HepG2 (cell line): Measurements from ENCODE around the gene MICALL2. TPM values are rescaled to one million over a fixed set of nuclear protein-coding genes. Genes with fewer than 3 reads are reported as not detected.
A peak's percentile ranks its signal among the peaks of the same experiment; 100 is the strongest.

Experiments
- ATAD3A ChIP-seq: sonication (generic); formaldehyde crosslinking; IDR thresholded peaks from 2 replicates; pipeline ENCODE4 v1.4.0; 2020; ENCODE audit warnings: missing genetic modification reagents
- ATRX ChIP-seq: sonication (generic); formaldehyde crosslinking; IDR thresholded peaks from 2 replicates; pipeline ENCODE4 v1.4.0; 2020; ENCODE audit warnings: missing genetic modification reagents, borderline replicate concordance
- ELF1 ChIP-seq: sonication (generic); formaldehyde crosslinking; IDR thresholded peaks from 2 replicates; pipeline ENCODE4 v1.4.0; 2020; ENCODE audit warnings: missing genetic modification reagents
- HDAC2 ChIP-seq: sonication (generic); formaldehyde crosslinking; IDR thresholded peaks from 2 replicates; pipeline ENCODE4 v1.4.0; 2020; ENCODE audit warnings: missing genetic modification reagents
- SMAD1 ChIP-seq: sonication (generic); formaldehyde crosslinking; IDR thresholded peaks from 2 replicates; pipeline ENCODE4 v1.4.0; 2020; ENCODE audit warnings: missing genetic modification reagents, low read depth, mild to moderate bottlenecking, borderline replicate concordance
- TEAD2 ChIP-seq: sonication (generic); formaldehyde crosslinking; IDR thresholded peaks from 2 replicates; pipeline ENCODE4 v1.9.0; 2021; ENCODE audit warnings: missing genetic modification reagents
- YEATS2 ChIP-seq: sonication (generic); formaldehyde crosslinking; IDR thresholded peaks from 2 replicates; pipeline ENCODE4 v1.4.0; 2020; ENCODE audit warnings: missing genetic modification reagents, borderline replicate concordance
- ZNF225 ChIP-seq: sonication (generic); formaldehyde crosslinking; IDR thresholded peaks from 2 replicates; pipeline ENCODE4 v1.4.0; 2020; ENCODE audit warnings: mild to moderate bottlenecking, missing genetic modification reagents
- ZNF432 ChIP-seq: sonication (generic); formaldehyde crosslinking; IDR thresholded peaks from 2 replicates; pipeline ENCODE4 v1.5.0; 2020; ENCODE audit warnings: missing genetic modification reagents, mild to moderate bottlenecking, borderline replicate concordance
- ZNF569 ChIP-seq: sonication (generic); formaldehyde crosslinking; IDR thresholded peaks from 2 replicates; pipeline ENCODE4 v1.5.0; 2020; ENCODE audit warnings: mild to moderate bottlenecking, missing genetic modification reagents, moderate library complexity, borderline replicate concordance
- ZNF747 ChIP-seq: sonication (generic); formaldehyde crosslinking; IDR thresholded peaks from 2 replicates; pipeline ENCODE4 v1.8.1; 2023; ENCODE audit warnings: missing genetic modification reagents, mild to moderate bottlenecking, borderline replicate concordance
- polyA plus RNA-seq, 8 experiments: library from polyadenylated mRNA; depleted of rRNA in 3 of 8; stranded (reverse) in 7 of 8; unstranded in 1 of 8; fragments of >200 nt; fragmentation: Illumina TruSeq in 4 of 8; extraction: Trizol in 4 of 8; gene quantifications; 2 replicates each; pipeline versions ENCODE4 v1.2.1 to v1.2.3, GENCODE V29; 2011 to 2016; ENCODE audit warnings: low read depth in 4 of 8, missing spikeins in 1 of 8, mixed read lengths in 1 of 8; ENCODE audit not compliant: insufficient read depth in 1 of 8
- total RNA-seq, 5 experiments: library from RNA; depleted of rRNA; stranded (reverse); fragments of >200 nt; fragmentation: Illumina TruSeq; extraction: Trizol; gene quantifications; 2 replicates each; pipeline ENCODE4 v1.2.3, GENCODE V29; 2016; ENCODE audit warnings: low read depth in 1 of 5
- TF ChIP-seq, protein P1 (sequence below): sonication (generic); formaldehyde crosslinking; IDR thresholded peaks from 2 replicates; pipeline ENCODE4 v1.5.0; 2020; ENCODE audit warnings: mild to moderate bottlenecking, missing genetic modification reagents
- TF ChIP-seq, protein P2 (sequence below): sonication (generic); formaldehyde crosslinking; IDR thresholded peaks from 2 replicates; pipeline ENCODE4 v1.4.0; 2020; ENCODE audit warnings: missing genetic modification reagents
- TF ChIP-seq, protein P3 (sequence below): IDR thresholded peaks from 2 replicates; pipeline ENCODE4 v1.6.1; 2016; ENCODE audit warnings: low read depth, control low read depth
- TF ChIP-seq, protein P4 (sequence below): sonication (generic); formaldehyde crosslinking; IDR thresholded peaks from 2 replicates; pipeline ENCODE4 v1.5.0; 2020; ENCODE audit warnings: missing genetic modification reagents
- TF ChIP-seq, protein P5 (sequence below): sonication (generic); formaldehyde crosslinking; IDR thresholded peaks from 2 replicates; pipeline ENCODE4 v1.5.0; 2020; ENCODE audit warnings: mild to moderate bottlenecking, missing genetic modification reagents, moderate library complexity
- TF ChIP-seq, protein P6 (sequence below): sonication (generic); formaldehyde crosslinking; IDR thresholded peaks from 2 replicates; pipeline ENCODE4 v1.4.0; 2020; ENCODE audit warnings: missing genetic modification reagents, low read depth, mild to moderate bottlenecking, borderline replicate concordance

Gene MICALL2
- total and polyA plus RNA-seq, 2 of the 13 experiments (the other 11 are each of a cell fraction or from before 2014, with no cell fraction given) = 5.8 to 12.4 TPM

DNA sequence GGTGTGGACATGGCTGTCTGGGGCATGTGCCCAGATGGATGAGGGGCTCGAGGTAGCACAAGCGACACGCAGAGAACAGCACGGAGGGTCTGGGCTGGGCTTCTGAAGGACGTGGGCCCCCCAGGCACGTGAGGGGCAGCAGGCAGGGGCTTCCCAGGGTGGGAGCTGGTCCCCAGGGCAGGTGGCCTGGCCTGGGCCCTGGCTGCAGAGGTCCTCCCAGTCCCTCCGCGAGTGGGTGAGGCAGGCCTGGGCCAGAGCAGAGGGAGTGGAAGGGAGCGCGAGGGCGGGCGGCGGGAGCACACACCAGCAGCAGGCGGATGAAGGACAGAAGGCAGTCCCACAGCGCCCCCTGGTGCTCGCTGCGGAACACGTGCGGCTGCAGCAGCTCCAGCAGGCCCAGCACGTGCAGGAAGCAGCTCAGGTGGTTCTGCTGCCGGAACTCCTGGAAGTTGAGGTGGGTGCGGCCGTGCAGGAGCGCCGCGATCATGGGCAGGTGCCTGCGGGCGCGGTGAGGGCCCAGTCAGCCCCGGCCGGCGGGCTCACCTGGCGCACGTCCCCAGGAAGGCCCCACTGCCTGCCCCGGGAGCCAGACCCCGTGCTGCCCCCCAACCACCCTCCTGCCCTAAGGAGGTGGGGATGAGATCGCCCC, 14.7 kb upstream of the MICALL2 start (continued):
- TF ChIP-seq, protein P1, sequence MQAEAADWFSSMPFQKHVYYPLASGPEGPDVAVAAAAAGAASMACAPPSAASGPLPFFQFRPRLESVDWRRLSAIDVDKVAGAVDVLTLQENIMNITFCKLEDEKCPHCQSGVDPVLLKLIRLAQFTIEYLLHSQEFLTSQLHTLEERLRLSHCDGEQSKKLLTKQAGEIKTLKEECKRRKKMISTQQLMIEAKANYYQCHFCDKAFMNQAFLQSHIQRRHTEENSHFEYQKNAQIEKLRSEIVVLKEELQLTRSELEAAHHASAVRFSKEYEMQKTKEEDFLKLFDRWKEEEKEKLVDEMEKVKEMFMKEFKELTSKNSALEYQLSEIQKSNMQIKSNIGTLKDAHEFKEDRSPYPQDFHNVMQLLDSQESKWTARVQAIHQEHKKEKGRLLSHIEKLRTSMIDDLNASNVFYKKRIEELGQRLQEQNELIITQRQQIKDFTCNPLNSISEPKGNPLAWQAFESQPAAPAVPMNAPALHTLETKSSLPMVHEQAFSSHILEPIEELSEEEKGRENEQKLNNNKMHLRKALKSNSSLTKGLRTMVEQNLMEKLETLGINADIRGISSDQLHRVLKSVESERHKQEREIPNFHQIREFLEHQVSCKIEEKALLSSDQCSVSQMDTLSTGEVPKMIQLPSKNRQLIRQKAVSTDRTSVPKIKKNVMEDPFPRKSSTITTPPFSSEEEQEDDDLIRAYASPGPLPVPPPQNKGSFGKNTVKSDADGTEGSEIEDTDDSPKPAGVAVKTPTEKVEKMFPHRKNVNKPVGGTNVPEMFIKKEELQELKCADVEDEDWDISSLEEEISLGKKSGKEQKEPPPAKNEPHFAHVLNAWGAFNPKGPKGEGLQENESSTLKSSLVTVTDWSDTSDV (CRISPR knock-in tag) = 0 out of 2 replicates have a peak, but pooled peaks have one; percentile 47
- no peak for TF ChIP-seq ATRX (CRISPR knock-in tag)
- TF ChIP-seq, protein P2, sequence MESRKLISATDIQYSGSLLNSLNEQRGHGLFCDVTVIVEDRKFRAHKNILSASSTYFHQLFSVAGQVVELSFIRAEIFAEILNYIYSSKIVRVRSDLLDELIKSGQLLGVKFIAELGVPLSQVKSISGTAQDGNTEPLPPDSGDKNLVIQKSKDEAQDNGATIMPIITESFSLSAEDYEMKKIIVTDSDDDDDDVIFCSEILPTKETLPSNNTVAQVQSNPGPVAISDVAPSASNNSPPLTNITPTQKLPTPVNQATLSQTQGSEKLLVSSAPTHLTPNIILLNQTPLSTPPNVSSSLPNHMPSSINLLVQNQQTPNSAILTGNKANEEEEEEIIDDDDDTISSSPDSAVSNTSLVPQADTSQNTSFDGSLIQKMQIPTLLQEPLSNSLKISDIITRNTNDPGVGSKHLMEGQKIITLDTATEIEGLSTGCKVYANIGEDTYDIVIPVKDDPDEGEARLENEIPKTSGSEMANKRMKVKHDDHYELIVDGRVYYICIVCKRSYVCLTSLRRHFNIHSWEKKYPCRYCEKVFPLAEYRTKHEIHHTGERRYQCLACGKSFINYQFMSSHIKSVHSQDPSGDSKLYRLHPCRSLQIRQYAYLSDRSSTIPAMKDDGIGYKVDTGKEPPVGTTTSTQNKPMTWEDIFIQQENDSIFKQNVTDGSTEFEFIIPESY (CRISPR knock-in tag) = peak; percentile 100
- TF ChIP-seq TEAD2 (CRISPR knock-in tag) = no peak
- TF ChIP-seq ZNF225 (CRISPR knock-in tag) = peak; percentile 23; the same call in 1 of the 2 replicates
- TF ChIP-seq ZNF569 = no peak
- TF ChIP-seq, protein P3, sequence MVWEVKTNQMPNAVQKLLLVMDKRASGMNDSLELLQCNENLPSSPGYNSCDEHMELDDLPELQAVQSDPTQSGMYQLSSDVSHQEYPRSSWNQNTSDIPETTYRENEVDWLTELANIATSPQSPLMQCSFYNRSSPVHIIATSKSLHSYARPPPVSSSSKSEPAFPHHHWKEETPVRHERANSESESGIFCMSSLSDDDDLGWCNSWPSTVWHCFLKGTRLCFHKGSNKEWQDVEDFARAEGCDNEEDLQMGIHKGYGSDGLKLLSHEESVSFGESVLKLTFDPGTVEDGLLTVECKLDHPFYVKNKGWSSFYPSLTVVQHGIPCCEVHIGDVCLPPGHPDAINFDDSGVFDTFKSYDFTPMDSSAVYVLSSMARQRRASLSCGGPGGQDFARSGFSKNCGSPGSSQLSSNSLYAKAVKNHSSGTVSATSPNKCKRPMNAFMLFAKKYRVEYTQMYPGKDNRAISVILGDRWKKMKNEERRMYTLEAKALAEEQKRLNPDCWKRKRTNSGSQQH (CRISPR knock-in tag) = no peak
- no peak for TF ChIP-seq ZNF747 (CRISPR knock-in tag)
- no peak for TF ChIP-seq ATAD3A
- TF ChIP-seq, protein P4, sequence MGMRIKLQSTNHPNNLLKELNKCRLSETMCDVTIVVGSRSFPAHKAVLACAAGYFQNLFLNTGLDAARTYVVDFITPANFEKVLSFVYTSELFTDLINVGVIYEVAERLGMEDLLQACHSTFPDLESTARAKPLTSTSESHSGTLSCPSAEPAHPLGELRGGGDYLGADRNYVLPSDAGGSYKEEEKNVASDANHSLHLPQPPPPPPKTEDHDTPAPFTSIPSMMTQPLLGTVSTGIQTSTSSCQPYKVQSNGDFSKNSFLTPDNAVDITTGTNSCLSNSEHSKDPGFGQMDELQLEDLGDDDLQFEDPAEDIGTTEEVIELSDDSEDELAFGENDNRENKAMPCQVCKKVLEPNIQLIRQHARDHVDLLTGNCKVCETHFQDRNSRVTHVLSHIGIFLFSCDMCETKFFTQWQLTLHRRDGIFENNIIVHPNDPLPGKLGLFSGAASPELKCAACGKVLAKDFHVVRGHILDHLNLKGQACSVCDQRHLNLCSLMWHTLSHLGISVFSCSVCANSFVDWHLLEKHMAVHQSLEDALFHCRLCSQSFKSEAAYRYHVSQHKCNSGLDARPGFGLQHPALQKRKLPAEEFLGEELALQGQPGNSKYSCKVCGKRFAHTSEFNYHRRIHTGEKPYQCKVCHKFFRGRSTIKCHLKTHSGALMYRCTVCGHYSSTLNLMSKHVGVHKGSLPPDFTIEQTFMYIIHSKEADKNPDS (CRISPR knock-in tag) = no peak
- TF ChIP-seq HDAC2 (CRISPR knock-in tag) = no peak
- TF ChIP-seq YEATS2 (CRISPR knock-in tag) = peak; percentile 51; the same call in 1 of the 2 replicates
- TF ChIP-seq SMAD1 (CRISPR knock-in tag) = no peak; the same call in 1 of the 2 replicates
- no peak for TF ChIP-seq ZNF432 (CRISPR knock-in tag)
- TF ChIP-seq, protein P5, sequence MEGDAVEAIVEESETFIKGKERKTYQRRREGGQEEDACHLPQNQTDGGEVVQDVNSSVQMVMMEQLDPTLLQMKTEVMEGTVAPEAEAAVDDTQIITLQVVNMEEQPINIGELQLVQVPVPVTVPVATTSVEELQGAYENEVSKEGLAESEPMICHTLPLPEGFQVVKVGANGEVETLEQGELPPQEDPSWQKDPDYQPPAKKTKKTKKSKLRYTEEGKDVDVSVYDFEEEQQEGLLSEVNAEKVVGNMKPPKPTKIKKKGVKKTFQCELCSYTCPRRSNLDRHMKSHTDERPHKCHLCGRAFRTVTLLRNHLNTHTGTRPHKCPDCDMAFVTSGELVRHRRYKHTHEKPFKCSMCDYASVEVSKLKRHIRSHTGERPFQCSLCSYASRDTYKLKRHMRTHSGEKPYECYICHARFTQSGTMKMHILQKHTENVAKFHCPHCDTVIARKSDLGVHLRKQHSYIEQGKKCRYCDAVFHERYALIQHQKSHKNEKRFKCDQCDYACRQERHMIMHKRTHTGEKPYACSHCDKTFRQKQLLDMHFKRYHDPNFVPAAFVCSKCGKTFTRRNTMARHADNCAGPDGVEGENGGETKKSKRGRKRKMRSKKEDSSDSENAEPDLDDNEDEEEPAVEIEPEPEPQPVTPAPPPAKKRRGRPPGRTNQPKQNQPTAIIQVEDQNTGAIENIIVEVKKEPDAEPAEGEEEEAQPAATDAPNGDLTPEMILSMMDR (CRISPR knock-in tag) = peak; percentile 99
- peak; percentile 30; the same call in 1 of the 2 replicates for TF ChIP-seq ELF1
- TF ChIP-seq, protein P6, sequence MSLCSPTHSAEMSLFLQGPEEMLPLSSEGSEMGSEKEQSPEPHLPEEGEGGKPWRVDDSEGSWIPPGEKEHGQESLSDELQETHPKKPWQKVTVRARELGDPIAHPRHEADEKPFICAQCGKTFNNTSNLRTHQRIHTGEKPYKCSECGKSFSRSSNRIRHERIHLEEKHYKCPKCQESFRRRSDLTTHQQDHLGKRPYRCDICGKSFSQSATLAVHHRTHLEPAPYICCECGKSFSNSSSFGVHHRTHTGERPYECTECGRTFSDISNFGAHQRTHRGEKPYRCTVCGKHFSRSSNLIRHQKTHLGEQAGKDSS (CRISPR knock-in tag) = peak; percentile 76; the same call in 1 of the 2 replicates
